ENCODE data around the gene IP6K3.

The IP6K3 gene

DNA sequence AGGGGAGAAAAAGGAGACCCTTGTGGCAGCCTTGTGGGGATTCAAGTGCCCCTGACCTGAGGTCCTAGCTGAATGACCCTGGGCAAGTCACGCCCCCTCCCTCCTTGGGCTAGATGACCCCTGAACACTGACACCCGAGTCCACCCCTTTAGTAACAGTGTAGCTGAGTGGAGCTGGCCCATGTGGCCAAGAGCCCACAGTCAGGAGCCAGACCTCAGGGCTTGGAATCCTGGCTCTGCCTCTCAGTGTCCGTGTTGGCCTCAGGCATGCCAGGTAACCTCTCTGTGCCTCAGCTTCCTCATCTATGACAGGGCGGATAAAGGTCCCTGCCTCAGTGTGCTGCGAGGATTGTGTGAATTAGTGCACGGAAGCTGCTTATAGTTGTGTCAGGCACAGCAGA is 14.3 kb downstream of the IP6K3 start:
- Histone ChIP-seq H2AK5ac (ENCODE audit: low read depth, low read length) (no peak overlapping the region), H3K9me3 (replicated peaks in 1 of 2; ENCODE audit: control insufficient read depth in 2 of 2, insufficient read depth in 1 of 2, low read depth in 1 of 2, low read length in 2 of 2) (no peaks in the 10 kb centered on the region), H3K79me1 (ENCODE audit: low read depth, low read length) (no peaks in the 10 kb centered on the region), H3K27ac (replicated peaks; ENCODE audit: low read length) (no peak overlapping the region), H2AFZ (ENCODE audit: low read length) (no peak overlapping the region), H3K4ac (ENCODE audit: low read length) (no peak overlapping the region), H4K8ac (ENCODE audit: low read depth, low read length) (no peak overlapping the region), H3K14ac (ENCODE audit: low read length) (no peak overlapping the region), H2BK12ac (ENCODE audit: low read length) (no peak overlapping the region), H3K23ac (ENCODE audit: low read depth, low read length, poor library complexity) (no peak overlapping the region), H2BK5ac (ENCODE audit: low read length) (no peak overlapping the region), H3K4me3 (ENCODE audit: low read length in 2 of 2) (no peak overlapping the region), H4K91ac (ENCODE audit: low read depth, low read length, poor library complexity) (peak overlapping the region; percentile 67), H2BK15ac (ENCODE audit: low read length) (no peak overlapping the region), H3K27me3 (ENCODE audit: control insufficient read depth in 3 of 3, insufficient read depth in 3 of 3, low read depth in 1 of 3, low read length in 3 of 3) (peaks cover 0 to 16% (median 0%) of the 10 kb centered on the region in 3 experiments), H3K9ac (ENCODE audit: low read depth, low read length, poor library complexity) (no peak overlapping the region), H3K18ac (ENCODE audit: low read length) (no peak overlapping the region), H3K36me3 (replicated peaks in 1 of 2; ENCODE audit: control insufficient read depth in 2 of 2, insufficient read depth in 2 of 2, low read length in 2 of 2) (no peaks in the 10 kb centered on the region), H3K4me1 (ENCODE audit: control insufficient read depth in 2 of 2, insufficient read depth in 1 of 2, low read depth in 1 of 2, low read length in 2 of 2) (peaks cover 0 to 5% of the 10 kb centered on the region in 2 donors), H2BK120ac (ENCODE audit: low read depth, low read length) (no peak overlapping the region), H3K4me2 (ENCODE audit: insufficient read depth, low read length, poor library complexity, severe bottlenecking) (no peak overlapping the region)
- no peak for DNase-seq (ENCODE audit: low spot score)
- WGBS, 2 donors (ENCODE audit: extremely low coverage in 2 of 2, insufficient read length in 2 of 2, insufficient replicate concordance in 1 of 2): no CpG with 5 or more reads among the region's 6 CpGs

DNA sequence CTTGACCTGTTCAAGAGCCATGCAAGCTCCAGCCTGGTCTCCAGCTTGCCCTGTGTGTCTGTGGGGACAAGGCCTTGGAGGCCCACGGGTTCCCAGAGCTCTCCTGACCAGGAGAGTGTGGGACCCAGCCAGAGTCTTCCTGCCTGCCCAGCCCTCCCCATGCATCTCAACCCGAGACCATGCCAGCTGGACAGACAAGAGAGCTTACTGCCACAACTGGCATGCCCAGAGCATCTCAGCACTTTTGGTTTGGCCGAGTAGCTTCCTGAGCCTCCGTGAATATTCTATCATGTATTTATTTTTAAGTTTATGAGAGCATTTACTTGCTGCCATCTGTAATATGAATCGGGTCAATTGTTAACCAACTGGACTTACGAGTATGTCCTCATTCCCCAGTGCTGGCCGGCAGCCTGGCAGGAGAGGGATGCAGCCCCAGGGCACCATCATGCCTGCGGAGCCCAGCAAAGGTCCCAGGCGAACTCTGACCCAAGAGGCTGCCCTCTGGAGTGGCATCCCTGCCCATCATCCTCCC is 14.9 kb downstream of the IP6K3 start:
- DNase-seq (ENCODE audit: low spot score): no peak
- H3K14ac ChIP-seq (ENCODE audit: low read length): no peak overlapping the region
- H3K4me3 ChIP-seq (ENCODE audit: low read length in 2 of 2): no peak overlapping the region
- no peak overlapping the region for H2BK5ac ChIP-seq (ENCODE audit: low read length)
- H4K8ac ChIP-seq (ENCODE audit: low read depth, low read length): no peak overlapping the region
- peak overlapping the region; percentile 5 for H3K23ac ChIP-seq (ENCODE audit: low read depth, low read length, poor library complexity)
- H3K9me3 ChIP-seq (replicated peaks in 1 of 2; ENCODE audit: control insufficient read depth in 2 of 2, insufficient read depth in 1 of 2, low read depth in 1 of 2, low read length in 2 of 2): no peaks in the 10 kb centered on the region
- H4K91ac ChIP-seq (ENCODE audit: low read depth, low read length, poor library complexity): no peak overlapping the region
- H2AK5ac ChIP-seq (ENCODE audit: low read depth, low read length): no peak overlapping the region
- peak overlapping the region; percentile 55 for H3K18ac ChIP-seq (ENCODE audit: low read length)
- no peak overlapping the region for H2BK15ac ChIP-seq (ENCODE audit: low read length)
- H2BK120ac ChIP-seq (ENCODE audit: low read depth, low read length): no peak overlapping the region
- H2BK12ac ChIP-seq (ENCODE audit: low read length): no peak overlapping the region
- H3K27me3 ChIP-seq (ENCODE audit: control insufficient read depth in 3 of 3, insufficient read depth in 3 of 3, low read depth in 1 of 3, low read length in 3 of 3): peaks cover 0 to 19% (median 0%) of the 10 kb centered on the region in 3 experiments
- no peak overlapping the region for H3K4ac ChIP-seq (ENCODE audit: low read length)
- no CpG with 5 or more reads among the region's 9 CpGs for WGBS, 2 donors (ENCODE audit: extremely low coverage in 2 of 2, insufficient read length in 2 of 2, insufficient replicate concordance in 1 of 2)
- peaks cover 0 to 5% of the 10 kb centered on the region in 2 donors for H3K4me1 ChIP-seq (ENCODE audit: control insufficient read depth in 2 of 2, insufficient read depth in 1 of 2, low read depth in 1 of 2, low read length in 2 of 2)
- no peak overlapping the region for H2AFZ ChIP-seq (ENCODE audit: low read length)
- no peak overlapping the region for H3K27ac ChIP-seq (replicated peaks; ENCODE audit: low read length)
- H3K4me2 ChIP-seq (ENCODE audit: insufficient read depth, low read length, poor library complexity, severe bottlenecking): no peak overlapping the region
- H3K36me3 ChIP-seq (replicated peaks in 1 of 2; ENCODE audit: control insufficient read depth in 2 of 2, insufficient read depth in 2 of 2, low read length in 2 of 2): no peaks in the 10 kb centered on the region
- H3K79me1 ChIP-seq (ENCODE audit: low read depth, low read length): no peaks in the 10 kb centered on the region
- no peak overlapping the region for H3K9ac ChIP-seq (ENCODE audit: low read depth, low read length, poor library complexity)

DNA sequence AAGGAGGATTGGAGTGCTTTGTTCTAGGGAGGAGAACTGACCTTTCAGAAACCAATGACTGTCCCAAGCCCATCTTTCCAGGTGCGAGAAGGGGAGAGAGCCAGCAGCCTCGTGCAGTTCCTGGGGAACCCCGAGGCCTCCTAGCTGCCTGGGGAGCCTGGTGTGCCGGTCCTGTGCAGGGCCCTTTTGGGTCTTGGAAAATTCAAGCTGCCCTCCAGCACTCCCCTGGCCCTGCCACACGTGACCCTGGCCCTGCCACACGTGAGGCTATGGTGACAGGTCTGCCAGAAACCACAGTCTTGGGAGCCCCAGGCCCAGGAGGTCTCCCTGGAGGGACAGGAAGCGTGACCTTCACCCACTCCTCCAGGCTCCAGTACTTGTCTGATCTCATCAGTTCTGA is 15.7 kb downstream of the IP6K3 start:
- H3K79me1 ChIP-seq (ENCODE audit: low read depth, low read length): no peaks in the 10 kb centered on the region
- H3K23ac ChIP-seq (ENCODE audit: low read depth, low read length, poor library complexity): no peak overlapping the region
- DNase-seq (ENCODE audit: low spot score): no peak
- no peak overlapping the region for H3K14ac ChIP-seq (ENCODE audit: low read length)
- no peak overlapping the region for H2BK120ac ChIP-seq (ENCODE audit: low read depth, low read length)
- H3K4me1 ChIP-seq (ENCODE audit: control insufficient read depth in 2 of 2, insufficient read depth in 1 of 2, low read depth in 1 of 2, low read length in 2 of 2): peaks cover 0 to 5% of the 10 kb centered on the region in 2 donors
- H2BK12ac ChIP-seq (ENCODE audit: low read length): no peak overlapping the region
- no peak overlapping the region for H3K4ac ChIP-seq (ENCODE audit: low read length)
- no peak overlapping the region for H2AFZ ChIP-seq (ENCODE audit: low read length)
- H4K91ac ChIP-seq (ENCODE audit: low read depth, low read length, poor library complexity): no peak overlapping the region
- no CpG with 5 or more reads among the region's 7 CpGs for WGBS, 2 donors (ENCODE audit: extremely low coverage in 2 of 2, insufficient read length in 2 of 2, insufficient replicate concordance in 1 of 2)
- no peak overlapping the region for H2BK15ac ChIP-seq (ENCODE audit: low read length)
- H3K9ac ChIP-seq (ENCODE audit: low read depth, low read length, poor library complexity): no peak overlapping the region
- no peaks in the 10 kb centered on the region for H3K9me3 ChIP-seq (replicated peaks in 1 of 2; ENCODE audit: control insufficient read depth in 2 of 2, insufficient read depth in 1 of 2, low read depth in 1 of 2, low read length in 2 of 2)
- no peak overlapping the region for H3K4me3 ChIP-seq (ENCODE audit: low read length in 2 of 2)
- no peak overlapping the region for H3K4me2 ChIP-seq (ENCODE audit: insufficient read depth, low read length, poor library complexity, severe bottlenecking)
- no peak overlapping the region for H3K18ac ChIP-seq (ENCODE audit: low read length)
- H3K36me3 ChIP-seq (replicated peaks in 1 of 2; ENCODE audit: control insufficient read depth in 2 of 2, insufficient read depth in 2 of 2, low read length in 2 of 2): no peaks in the 10 kb centered on the region
- H3K27ac ChIP-seq (replicated peaks; ENCODE audit: low read length): no peak overlapping the region
- no peak overlapping the region for H4K8ac ChIP-seq (ENCODE audit: low read depth, low read length)
- peaks cover 0 to 19% (median 0%) of the 10 kb centered on the region in 3 experiments for H3K27me3 ChIP-seq (ENCODE audit: control insufficient read depth in 3 of 3, insufficient read depth in 3 of 3, low read depth in 1 of 3, low read length in 3 of 3)
- H2AK5ac ChIP-seq (ENCODE audit: low read depth, low read length): no peak overlapping the region
- H2BK5ac ChIP-seq (ENCODE audit: low read length): no peak overlapping the region

DNA sequence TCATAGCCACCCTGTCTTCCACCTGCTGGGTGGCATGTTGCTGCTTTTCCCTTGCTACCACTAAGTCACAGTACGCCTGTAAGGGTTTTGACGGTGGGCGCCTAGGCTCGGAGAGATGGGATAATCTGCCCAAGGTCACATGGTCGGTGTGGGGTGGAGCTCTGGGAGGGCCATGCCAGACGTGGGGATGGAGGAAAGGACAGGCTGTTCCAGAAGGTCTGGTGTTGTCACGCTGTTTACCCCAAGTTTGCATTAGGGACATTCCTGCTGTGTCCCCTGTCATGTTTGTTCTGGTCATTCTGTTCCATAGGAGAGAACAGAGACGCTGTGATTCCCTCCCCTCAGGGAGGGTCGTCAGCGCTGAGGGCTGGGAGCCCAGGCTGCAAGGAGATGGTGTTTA is 16.1 kb downstream of the IP6K3 start:
- no peaks in the 10 kb centered on the region for H3K36me3 ChIP-seq (replicated peaks in 1 of 2; ENCODE audit: control insufficient read depth in 2 of 2, insufficient read depth in 2 of 2, low read length in 2 of 2)
- no peak overlapping the region for H3K4me3 ChIP-seq (ENCODE audit: low read length in 2 of 2)
- H3K18ac ChIP-seq (ENCODE audit: low read length): peak overlapping the region; percentile 41
- H4K91ac ChIP-seq (ENCODE audit: low read depth, low read length, poor library complexity): no peak overlapping the region
- H3K4ac ChIP-seq (ENCODE audit: low read length): no peak overlapping the region
- no peak overlapping the region for H2BK12ac ChIP-seq (ENCODE audit: low read length)
- H3K23ac ChIP-seq (ENCODE audit: low read depth, low read length, poor library complexity): no peak overlapping the region
- H3K4me2 ChIP-seq (ENCODE audit: insufficient read depth, low read length, poor library complexity, severe bottlenecking): no peak overlapping the region
- no peak overlapping the region for H2AFZ ChIP-seq (ENCODE audit: low read length)
- WGBS, 2 donors (ENCODE audit: extremely low coverage in 2 of 2, insufficient read length in 2 of 2, insufficient replicate concordance in 1 of 2): no CpG with 5 or more reads among the region's 10 CpGs
- H3K9ac ChIP-seq (ENCODE audit: low read depth, low read length, poor library complexity): no peak overlapping the region
- peaks cover 0 to 5% of the 10 kb centered on the region in 2 donors for H3K4me1 ChIP-seq (ENCODE audit: control insufficient read depth in 2 of 2, insufficient read depth in 1 of 2, low read depth in 1 of 2, low read length in 2 of 2)
- H3K14ac ChIP-seq (ENCODE audit: low read length): no peak overlapping the region
- DNase-seq (ENCODE audit: low spot score): no peak
- H2BK5ac ChIP-seq (ENCODE audit: low read length): no peak overlapping the region
- H2BK15ac ChIP-seq (ENCODE audit: low read length): no peak overlapping the region
- no peaks in the 10 kb centered on the region for H3K9me3 ChIP-seq (replicated peaks in 1 of 2; ENCODE audit: control insufficient read depth in 2 of 2, insufficient read depth in 1 of 2, low read depth in 1 of 2, low read length in 2 of 2)
- H3K27me3 ChIP-seq (ENCODE audit: control insufficient read depth in 3 of 3, insufficient read depth in 3 of 3, low read depth in 1 of 3, low read length in 3 of 3): peaks cover 0 to 19% (median 0%) of the 10 kb centered on the region in 3 experiments
- no peak overlapping the region for H2AK5ac ChIP-seq (ENCODE audit: low read depth, low read length)
- H2BK120ac ChIP-seq (ENCODE audit: low read depth, low read length): no peak overlapping the region
- H3K79me1 ChIP-seq (ENCODE audit: low read depth, low read length): no peaks in the 10 kb centered on the region
- no peak overlapping the region for H3K27ac ChIP-seq (replicated peaks; ENCODE audit: low read length)
- no peak overlapping the region for H4K8ac ChIP-seq (ENCODE audit: low read depth, low read length)
